ENCODE measurements around the gene RSRP1. TPM values are rescaled to one million over a fixed set of nuclear protein-coding genes. Genes with fewer than 3 reads are reported as not detected.

Gene RSRP1
- polyA plus RNA-seq, 1 donor (not counting 4 experiments of a cell fraction or from before 2014, with no cell fraction given), result 71.2 TPM

- Histone ChIP-seq H3K36me3 (ENCODE audit: control insufficient read depth in 2 of 2, extremely low read depth in 1 of 2, insufficient read depth in 2 of 2, low read length in 2 of 2) (no peaks in the 10 kb centered on the region), H3K27me3 (ENCODE audit: control insufficient read depth, extremely low read depth, insufficient read depth, low read length) (no peaks in the 10 kb centered on the region), H4K20me1 (ENCODE audit: control insufficient read depth, extremely low read depth, insufficient read depth, low read length) (no peaks in the 10 kb centered on the region), H3K27ac (ENCODE audit: control insufficient read depth, insufficient read depth, low read length) (no peak overlapping the region), H3K9me3 (ENCODE audit: control insufficient read depth, low read depth, low read length) (no peaks in the 10 kb centered on the region), H2AFZ (ENCODE audit: control insufficient read depth, low read length) (no peak overlapping the region), H3K79me2 (ENCODE audit: control insufficient read depth, insufficient read depth, low read length) (no peaks in the 10 kb centered on the region), H3K9ac (ENCODE audit: control insufficient read depth, extremely low read depth, insufficient read depth, low read length) (no peak overlapping the region), H3K4me3 (ENCODE audit: control insufficient read depth in 2 of 3, extremely low read depth in 1 of 3, insufficient read depth in 2 of 3, low read depth in 1 of 3, low read length in 3 of 3) (no peak overlapping the region), H3K9me1 (ENCODE audit: control insufficient read depth, extremely low read depth, insufficient read depth, low read length) (no peaks in the 10 kb centered on the region), H3K4me2 (ENCODE audit: control insufficient read depth, extremely low read depth, insufficient read depth, low read depth, low read length) (no peak overlapping the region), H3K4me1 (ENCODE audit: control insufficient read depth, extremely low read depth, insufficient read depth, low read length) (peaks cover 25% of the 10 kb centered on the region)
- FAIRE-seq, result no peak
- DNase-seq (ENCODE audit: low read depth, low spot score), result no peak
- TF ChIP-seq CTCF (optimal IDR thresholded peaks at IDR 0.05 in 1 of 3, IDR thresholded peaks at IDR 0.05 in 1 of 3, conservative IDR thresholded peaks at IDR 0.05 in 1 of 3; ENCODE audit: extremely low read depth in 1 of 3, insufficient read depth in 2 of 3, low read length in 3 of 3) (no peak), EZH2 (IDR thresholded peaks at IDR 0.05; ENCODE audit: low read length) (no peak)
- dilution Hi-C loops (cut with MboI; ENCODE audit: extremely low pct_ligation_motif_present, low sequenced_read_pairs), result no loop called here
These were observed 54.0 kb downstream of the RSRP1 start for GRCh38 chr1:25193229-25193628.

Other genes starting within 250 kb of the RSRP1 start
- 19.3 to 31.8 TPM (median 20.6 TPM) in 3 replicates for gene SYF2, start 15.0 kb downstream of the RSRP1 start, polyA plus RNA-seq
- not detected in 3 replicates for gene RHD, start 25.1 kb upstream of the RSRP1 start, polyA plus RNA-seq
- gene TMEM50A, start 90.9 kb upstream of the RSRP1 start, polyA plus RNA-seq, result 113 to 166 TPM (median 114 TPM) in 3 replicates
- gene RHCE, start 173.4 kb upstream of the RSRP1 start, polyA plus RNA-seq, result 0.08 to 0.20 TPM (median 0.09 TPM) in 3 replicates
- gene MACO1, start 183.4 kb upstream of the RSRP1 start, polyA plus RNA-seq, result 6.0 to 10.8 TPM (median 8.1 TPM) in 3 replicates